HEK293T (cell line): ENCODE measurements around the gene INPP5D.
"Not testable (repeated sequence)": the region's sequence is repeated elsewhere in the genome, so short reads cannot be mapped to it uniquely, and the experiment has no call there.

Experiments
- CTCF ChIA-PET: fragments of 350-600 bp; formaldehyde crosslinking; extraction: SDS; loops from one replicate; lab custom pipeline; 2021; ENCODE audit warnings: antibody characterized with exemption, inconsistent platforms; lab: Yijun Ruan, JAX
- POLR2A ChIA-PET: fragments of 350-600 bp; formaldehyde crosslinking; extraction: SDS; loops from one replicate; lab custom pipeline; 2020; ENCODE audit warnings: antibody characterized with exemption, inconsistent platforms; lab: Yijun Ruan, JAX
- DNase-seq: peaks from one replicate; pipeline ENCODE4 v3.0.0; 2012; ENCODE audit warnings: mixed read lengths; ENCODE audit errors: extremely low spot score
- ARNT ChIP-seq: fragments of 450-650 bp; IDR thresholded peaks from 2 replicates; pipeline ENCODE4 v1.6.1; 2017; ENCODE audit warnings: mild to moderate bottlenecking
- BHLHE40 ChIP-seq: fragments of 450-650 bp; IDR thresholded peaks from 2 replicates; pipeline ENCODE4 v1.6.1; 2016; ENCODE audit warnings: mild to moderate bottlenecking, moderate library complexity, borderline replicate concordance
- CTBP1 ChIP-seq: fragments of 450-650 bp; IDR thresholded peaks from 2 replicates; pipeline ENCODE4 v1.6.1; 2016; ENCODE audit warnings: borderline replicate concordance
- ELF4 ChIP-seq: fragments of 450-650 bp; IDR thresholded peaks from 2 replicates; pipeline ENCODE4 v1.6.1; 2017; ENCODE audit warnings: antibody characterized with exemption
- FOXA1 ChIP-seq: fragments of 450-650 bp; IDR thresholded peaks from 2 replicates; pipeline ENCODE4 v1.6.1; 2016; ENCODE audit warnings: mild to moderate bottlenecking
- FOXK2 ChIP-seq: fragments of 450-650 bp; IDR thresholded peaks from 2 replicates; pipeline ENCODE4 v1.6.1; 2016; ENCODE audit warnings: mild to moderate bottlenecking
- FOXM1 ChIP-seq: fragments of 450-650 bp; IDR thresholded peaks from 2 replicates; pipeline ENCODE4 v1.6.1; 2017; ENCODE audit warnings: mild to moderate bottlenecking, borderline replicate concordance
- HDGF ChIP-seq: fragments of 450-650 bp; IDR thresholded peaks from 2 replicates; pipeline ENCODE4 v1.6.1; 2017; ENCODE audit warnings: antibody characterized with exemption, borderline replicate concordance
- L3MBTL2 ChIP-seq: fragments of 450-650 bp; conservative IDR thresholded peaks from 2 replicates; pipeline ENCODE4 v1.6.1; 2016; ENCODE audit warnings: mild to moderate bottlenecking
- LEF1 ChIP-seq: fragments of 450-650 bp; IDR thresholded peaks from 2 replicates; pipeline ENCODE4 v1.6.1; 2017; ENCODE audit warnings: mild to moderate bottlenecking, borderline replicate concordance
- NFRKB ChIP-seq: fragments of 450-650 bp; IDR thresholded peaks from 2 replicates; pipeline ENCODE4 v1.6.1; 2016; ENCODE audit warnings: mild to moderate bottlenecking, moderate library complexity
- SP1 ChIP-seq: fragments of 450-650 bp; IDR thresholded peaks from 2 replicates; pipeline ENCODE4 v1.6.1; 2017
- SUZ12 ChIP-seq: fragments of 450-650 bp; IDR thresholded peaks from 2 replicates; pipeline ENCODE4 v1.6.1; 2016; ENCODE audit warnings: mild to moderate bottlenecking
- TARDBP ChIP-seq: fragments of 450-650 bp; IDR thresholded peaks from 2 replicates; pipeline ENCODE4 v1.6.1; 2016
- ZNF384 ChIP-seq: fragments of 450-650 bp; IDR thresholded peaks from 2 replicates; pipeline ENCODE4 v1.6.1; 2016
- TF ChIP-seq, protein P1 (sequence below): fragments of 450-650 bp; IDR thresholded peaks from 2 replicates; pipeline ENCODE4 v1.6.1; 2016

The INPP5D gene

DNA sequence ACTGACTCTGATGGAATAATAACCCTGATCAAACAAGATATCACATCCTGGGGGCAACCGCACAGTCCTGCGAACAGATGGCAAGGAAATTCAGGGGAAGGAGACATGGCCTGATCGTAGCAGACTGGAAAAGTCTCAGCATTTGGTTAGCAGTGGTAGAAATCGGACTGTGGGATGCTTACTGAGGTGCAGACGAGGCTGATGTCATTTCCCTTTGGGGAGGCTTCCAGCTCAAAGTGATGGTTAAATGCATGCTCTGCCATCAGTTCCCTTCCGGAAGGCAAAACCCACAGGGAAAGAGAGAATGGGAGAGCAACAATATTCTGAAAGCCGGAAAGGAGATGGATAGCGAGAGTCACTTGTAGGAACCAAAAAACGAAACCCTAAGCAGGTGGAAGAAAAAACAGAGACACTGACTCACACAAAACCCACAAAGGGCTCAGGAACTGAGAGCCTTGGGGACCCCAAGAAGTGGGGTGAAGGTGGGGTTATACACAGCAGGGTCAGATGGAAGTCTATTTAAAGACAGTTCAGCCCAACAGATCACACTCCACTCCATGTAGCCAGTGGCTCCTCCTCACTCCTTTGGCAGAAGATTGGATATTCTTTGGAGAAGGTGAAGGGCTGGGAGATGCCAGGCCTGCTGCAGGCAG, 93.1 kb downstream of the INPP5D start:
- POLR2A ChIA-PET: no interaction called here
- CTCF ChIA-PET: no interaction called here
- TF ChIP-seq HDGF: no peak

DNA sequence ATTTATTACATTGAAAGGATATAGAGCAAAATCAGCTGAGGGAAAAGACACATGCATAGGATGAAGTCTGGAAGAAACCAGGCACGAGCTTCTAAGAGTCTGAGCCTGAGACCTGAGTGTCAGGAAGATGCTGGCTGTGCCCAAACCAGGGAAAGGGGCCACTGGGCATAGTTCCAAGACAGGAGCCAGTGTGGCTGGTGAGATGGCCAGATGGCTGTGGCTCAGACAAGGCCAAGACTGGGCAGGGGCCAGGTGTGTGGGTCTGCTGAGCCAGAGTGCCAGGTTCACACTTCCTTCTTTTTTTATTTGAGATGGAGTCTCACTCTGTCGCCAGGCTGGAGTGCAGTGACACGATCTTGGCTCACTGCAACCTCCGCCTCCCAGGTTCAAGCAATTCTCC, 95.9 kb downstream of the INPP5D start:
- ChIA-PET CTCF (no interaction called here), POLR2A (no interaction called here)
- TF ChIP-seq, protein P1, sequence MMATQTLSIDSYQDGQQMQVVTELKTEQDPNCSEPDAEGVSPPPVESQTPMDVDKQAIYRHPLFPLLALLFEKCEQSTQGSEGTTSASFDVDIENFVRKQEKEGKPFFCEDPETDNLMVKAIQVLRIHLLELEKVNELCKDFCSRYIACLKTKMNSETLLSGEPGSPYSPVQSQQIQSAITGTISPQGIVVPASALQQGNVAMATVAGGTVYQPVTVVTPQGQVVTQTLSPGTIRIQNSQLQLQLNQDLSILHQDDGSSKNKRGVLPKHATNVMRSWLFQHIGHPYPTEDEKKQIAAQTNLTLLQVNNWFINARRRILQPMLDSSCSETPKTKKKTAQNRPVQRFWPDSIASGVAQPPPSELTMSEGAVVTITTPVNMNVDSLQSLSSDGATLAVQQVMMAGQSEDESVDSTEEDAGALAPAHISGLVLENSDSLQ: no peak
- TF ChIP-seq NFRKB: no peak
- no peak for TF ChIP-seq TARDBP
- TF ChIP-seq LEF1: no peak
- no peak for TF ChIP-seq FOXM1
- TF ChIP-seq ARNT: no peak
- TF ChIP-seq FOXA1: no peak
- TF ChIP-seq SP1: no peak
- TF ChIP-seq ZNF384: no peak
- no peak for TF ChIP-seq BHLHE40
- no peak for TF ChIP-seq L3MBTL2
- no peak for TF ChIP-seq CTBP1
- no peak for TF ChIP-seq HDGF
- TF ChIP-seq ELF4: no peak
- TF ChIP-seq FOXK2: no peak
- no peak for TF ChIP-seq SUZ12
- DNase-seq: no peak

More for the DNA sequence above, 93.1 kb downstream of the INPP5D start:
- DNase-seq: no peak

DNA sequence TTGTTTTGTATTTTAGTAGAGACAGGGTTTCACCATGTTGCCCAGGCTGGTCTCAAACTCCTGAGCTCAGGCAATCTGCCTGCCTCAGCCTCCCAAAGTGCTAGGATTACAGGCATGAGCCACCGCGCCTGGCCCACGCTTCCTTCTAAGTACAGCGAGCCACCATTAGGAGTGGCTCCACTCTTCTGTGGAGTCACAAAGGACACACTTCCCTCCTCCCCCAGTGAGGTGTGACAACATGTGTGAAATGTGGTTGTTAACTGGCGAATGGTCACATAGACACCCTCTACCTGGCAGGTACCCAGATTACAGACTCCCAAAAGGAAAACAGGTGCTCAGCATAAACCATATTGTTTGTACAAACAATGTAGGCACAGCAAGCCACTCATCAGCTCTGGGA, 96.3 kb downstream of the INPP5D start:
- DNase-seq, POLR2A ChIA-PET, CTCF ChIA-PET: not testable (repeated sequence)

DNA sequence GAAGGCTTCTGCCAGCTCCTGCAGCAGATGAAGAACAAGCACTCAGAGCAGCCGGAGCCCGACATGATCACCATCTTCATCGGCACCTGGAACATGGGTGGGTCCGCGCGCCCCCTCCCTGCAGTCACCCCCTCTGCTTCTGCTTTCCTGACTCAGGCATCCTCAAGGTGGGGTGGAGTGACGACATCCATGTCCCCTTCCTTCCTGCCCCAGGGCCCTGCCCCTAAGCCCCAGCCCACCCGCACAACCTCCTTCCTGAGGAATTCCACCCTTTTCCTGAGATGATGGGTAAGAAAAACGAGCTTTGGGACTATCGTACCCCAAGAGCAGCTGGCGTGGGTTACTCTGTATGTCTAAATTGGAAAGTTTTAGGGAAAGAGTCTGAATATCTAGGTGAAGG, 101.6 kb downstream of the INPP5D start:
- TF ChIP-seq ZNF384 (no peak), ARNT (no peak), SUZ12 (no peak), LEF1 (no peak), CTBP1 (no peak)
- no peak for DNase-seq
- ChIA-PET CTCF (no interaction called here), POLR2A (no interaction called here)

DNA sequence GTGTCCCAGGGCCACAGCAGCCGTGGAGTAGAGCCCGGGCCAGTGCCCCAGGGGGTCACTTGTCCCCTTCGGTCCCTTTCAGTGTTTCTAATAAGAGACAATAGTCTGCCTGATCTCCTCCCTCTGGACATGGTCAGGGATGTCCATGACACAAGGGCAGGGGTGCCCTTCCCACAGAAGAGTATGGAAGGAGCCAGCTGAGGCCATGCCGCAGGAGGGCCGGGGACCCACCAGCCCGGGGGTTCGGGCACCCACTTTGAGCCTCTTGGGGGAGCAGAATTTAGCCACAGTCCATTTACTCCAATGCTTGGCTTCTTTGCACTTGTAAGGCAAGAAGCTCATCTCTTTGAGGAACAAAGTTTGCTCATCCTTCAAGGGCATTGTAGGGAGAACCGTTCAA, 102.6 kb downstream of the INPP5D start:
- no peak for DNase-seq
- POLR2A ChIA-PET: no interaction called here
- TF ChIP-seq L3MBTL2 (no peak), SP1 (no peak), FOXM1 (no peak), BHLHE40 (no peak), CTBP1 (no peak), NFRKB (no peak), ELF4 (no peak), SUZ12 (no peak), ZNF384 (no peak), TARDBP (no peak), FOXK2 (no peak), FOXA1 (no peak)
- TF ChIP-seq, protein P1: no peak
- CTCF ChIA-PET: no interaction called here

DNA sequence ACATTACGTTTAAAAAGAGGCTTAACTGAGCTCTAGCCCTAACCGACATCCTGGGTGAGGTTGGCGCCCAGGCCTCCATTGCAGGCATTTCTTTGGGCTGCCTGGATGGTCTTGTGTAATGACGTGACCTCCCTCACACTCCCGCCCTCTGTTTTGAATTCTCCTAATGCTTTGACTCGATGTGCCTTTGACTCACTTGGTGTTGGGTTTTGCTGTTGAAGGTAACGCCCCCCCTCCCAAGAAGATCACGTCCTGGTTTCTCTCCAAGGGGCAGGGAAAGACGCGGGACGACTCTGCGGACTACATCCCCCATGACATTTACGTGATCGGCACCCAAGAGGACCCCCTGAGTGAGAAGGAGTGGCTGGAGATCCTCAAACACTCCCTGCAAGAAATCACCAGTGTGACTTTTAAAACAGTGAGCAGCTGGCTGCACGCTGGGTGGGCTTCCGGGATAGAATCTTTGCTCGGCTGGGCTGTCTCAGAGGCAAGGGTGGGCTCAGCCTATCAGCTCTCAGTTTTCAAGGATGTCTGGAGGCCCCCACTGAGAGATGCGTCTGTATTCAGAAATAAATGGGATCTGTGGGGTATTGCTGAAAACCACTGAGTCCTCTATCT, 103.5 kb downstream of the INPP5D start:
- DNase-seq: no peak
- ChIA-PET POLR2A (no interaction called here), CTCF (no interaction called here)

DNA sequence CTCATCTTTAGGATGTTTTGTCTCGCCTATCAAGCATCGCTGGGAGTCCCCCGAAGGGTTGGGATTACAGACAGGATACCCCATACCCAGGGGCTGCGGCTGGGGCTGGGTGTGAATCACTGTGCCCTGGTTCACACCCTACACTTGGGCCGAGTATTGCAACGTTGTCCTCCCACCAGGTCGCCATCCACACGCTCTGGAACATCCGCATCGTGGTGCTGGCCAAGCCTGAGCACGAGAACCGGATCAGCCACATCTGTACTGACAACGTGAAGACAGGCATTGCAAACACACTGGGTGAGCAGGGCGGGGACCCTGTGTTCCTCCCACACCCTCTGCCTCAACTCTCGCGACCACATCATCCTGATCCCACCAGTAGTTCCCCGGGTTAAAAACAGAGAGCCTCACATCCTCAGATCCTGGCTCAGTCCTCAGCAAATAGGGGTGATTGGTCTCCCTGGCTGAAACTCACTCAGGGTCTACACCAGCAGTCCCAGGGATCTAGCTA, 104.0 kb downstream of the INPP5D start:
- ChIA-PET CTCF (no interaction called here), POLR2A (no interaction called here)
- no peak for TF ChIP-seq BHLHE40
- no peak for TF ChIP-seq L3MBTL2
- no peak for TF ChIP-seq SP1
- TF ChIP-seq FOXK2: no peak
- no peak for TF ChIP-seq SUZ12
- TF ChIP-seq HDGF: no peak
- no peak for TF ChIP-seq CTBP1
- TF ChIP-seq, protein P1: no peak
- TF ChIP-seq ARNT: no peak
- TF ChIP-seq TARDBP: no peak
- TF ChIP-seq ZNF384: no peak
- no peak for TF ChIP-seq NFRKB
- TF ChIP-seq ELF4: no peak
- no peak for TF ChIP-seq FOXA1
- DNase-seq: no peak

More for the DNA sequence above, 103.5 kb downstream of the INPP5D start:
- no peak for TF ChIP-seq L3MBTL2
- TF ChIP-seq TARDBP: no peak
